Esophagus mucosa (tissue), 1 donor: ENCODE measurements around the gene HSPA13. TPM values are rescaled to one million over a fixed set of nuclear protein-coding genes. Genes with fewer than 3 reads are reported as not detected.

Experiments
- total RNA-seq: library from RNA; stranded (reverse); gene quantifications from one replicate; pipeline ENCODE4 v1.2.4, GENCODE V29; 2023
- donor health status: DM: yes; HTN: yes; CAD: no.

The HSPA13 gene
- total RNA-seq, 1 donor from 2014 or later: 10.8 TPM

Other genes with a start within 250 kb of the HSPA13 start
- gene LIPI, start 172.2 kb downstream of the HSPA13 start, total RNA-seq: not detected
- gene RBM11, start 167.0 kb downstream of the HSPA13 start, total RNA-seq: 2.1 TPM
- gene SAMSN1, start 163.2 kb upstream of the HSPA13 start, total RNA-seq: 2.2 TPM